Neutrophil (primary cell): Measurements from ENCODE around the gene KCNC3.
"Not testable (repeated sequence)": the region's sequence is repeated elsewhere in the genome, so short reads cannot be mapped to it uniquely, and the experiment has no call there.

Experiments used
- H3K27ac ChIP-seq: fragments of 200-600 bp; sonication (generic); 2 replicates; pipeline ENCODE4 v1.5.1; 2016; ENCODE audit warnings: mild to moderate bottlenecking, moderate library complexity
- H3K27me3 ChIP-seq: fragments of 200-600 bp; sonication (generic); 2 replicates; pipeline ENCODE4 v1.6.0; 2016; ENCODE audit warnings: mild to moderate bottlenecking
- H3K36me3 ChIP-seq: fragments of 200-600 bp; sonication (generic); 2 replicates; pipeline ENCODE4 v1.5.1; 2017
- H3K4me1 ChIP-seq, 2 experiments: fragments of 200-600 bp in 1 of 2; sonication (generic) in 1 of 2; 1 replicate in 1 of 2; 2 replicates in 1 of 2; pipeline versions ENCODE4 v1.5.1 to v1.6.1; 2013 to 2016; ENCODE audit warnings: low read depth in 1 of 2, low read length in 1 of 2, mild to moderate bottlenecking in 1 of 2, moderate library complexity in 1 of 2; ENCODE audit not compliant: control insufficient read depth in 1 of 2, insufficient read depth in 1 of 2
- H3K4me3 ChIP-seq, 2 experiments: fragments of 200-600 bp in 1 of 2; sonication (generic) in 1 of 2; 1 replicate in 1 of 2; 2 replicates in 1 of 2; pipeline ENCODE4 v1.5.1; 2013 to 2016; ENCODE audit warnings: low read depth in 1 of 2, low read length in 1 of 2, mild to moderate bottlenecking in 1 of 2, moderate library complexity in 1 of 2
- H3K9me3 ChIP-seq: fragments of 200-600 bp; sonication (generic); 2 replicates; pipeline ENCODE4 v1.5.1; 2016
- TF ChIP-seq, protein P1 (sequence below): fragments of 200-600 bp; sonication (generic); IDR thresholded peaks from 2 replicates; pipeline ENCODE4 v1.5.1; 2016; ENCODE audit warnings: antibody characterized with exemption

Gene KCNC3

GRCh38 chr19:50344661-50345318, 15.6 kb upstream of the KCNC3 start:
- TF ChIP-seq, protein P1, sequence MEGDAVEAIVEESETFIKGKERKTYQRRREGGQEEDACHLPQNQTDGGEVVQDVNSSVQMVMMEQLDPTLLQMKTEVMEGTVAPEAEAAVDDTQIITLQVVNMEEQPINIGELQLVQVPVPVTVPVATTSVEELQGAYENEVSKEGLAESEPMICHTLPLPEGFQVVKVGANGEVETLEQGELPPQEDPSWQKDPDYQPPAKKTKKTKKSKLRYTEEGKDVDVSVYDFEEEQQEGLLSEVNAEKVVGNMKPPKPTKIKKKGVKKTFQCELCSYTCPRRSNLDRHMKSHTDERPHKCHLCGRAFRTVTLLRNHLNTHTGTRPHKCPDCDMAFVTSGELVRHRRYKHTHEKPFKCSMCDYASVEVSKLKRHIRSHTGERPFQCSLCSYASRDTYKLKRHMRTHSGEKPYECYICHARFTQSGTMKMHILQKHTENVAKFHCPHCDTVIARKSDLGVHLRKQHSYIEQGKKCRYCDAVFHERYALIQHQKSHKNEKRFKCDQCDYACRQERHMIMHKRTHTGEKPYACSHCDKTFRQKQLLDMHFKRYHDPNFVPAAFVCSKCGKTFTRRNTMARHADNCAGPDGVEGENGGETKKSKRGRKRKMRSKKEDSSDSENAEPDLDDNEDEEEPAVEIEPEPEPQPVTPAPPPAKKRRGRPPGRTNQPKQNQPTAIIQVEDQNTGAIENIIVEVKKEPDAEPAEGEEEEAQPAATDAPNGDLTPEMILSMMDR, result no peak
- H3K27ac ChIP-seq, result no peak overlapping the region
- H3K4me3 ChIP-seq, result no peak overlapping the region

GRCh38 chr19:50341091-50341564, 12.0 kb upstream of the KCNC3 start:
- H3K27me3 ChIP-seq, result peaks cover 24% of the 10 kb centered on the region
- no peak overlapping the region for H3K4me3 ChIP-seq
- TF ChIP-seq, protein P1, result no peak
- no peaks in the 10 kb centered on the region for H3K36me3 ChIP-seq
- no peak overlapping the region for H3K27ac ChIP-seq
- H3K9me3 ChIP-seq, result no peaks in the 10 kb centered on the region
- H3K4me1 ChIP-seq, result no peaks in the 10 kb centered on the region

More at GRCh38 chr19:50344661-50345318, 15.6 kb upstream of the KCNC3 start:
- Histone ChIP-seq H3K9me3 (no peaks in the 10 kb centered on the region), H3K27me3 (no peaks in the 10 kb centered on the region), H3K36me3 (no peaks in the 10 kb centered on the region), H3K4me1 (no peaks in the 10 kb centered on the region)

- H3K4me3 ChIP-seq, result no peak overlapping the region
- TF ChIP-seq, protein P1, result no peak
- H3K27ac ChIP-seq, result no peak overlapping the region
- no peaks in the 10 kb centered on the region for H3K36me3 ChIP-seq
- H3K27me3 ChIP-seq, result peaks cover 29% of the 10 kb centered on the region
- no peaks in the 10 kb centered on the region for H3K4me1 ChIP-seq
- no peaks in the 10 kb centered on the region for H3K9me3 ChIP-seq
These were observed 11.2 kb upstream of the KCNC3 start for GRCh38 chr19:50340331-50340730.

DNA sequence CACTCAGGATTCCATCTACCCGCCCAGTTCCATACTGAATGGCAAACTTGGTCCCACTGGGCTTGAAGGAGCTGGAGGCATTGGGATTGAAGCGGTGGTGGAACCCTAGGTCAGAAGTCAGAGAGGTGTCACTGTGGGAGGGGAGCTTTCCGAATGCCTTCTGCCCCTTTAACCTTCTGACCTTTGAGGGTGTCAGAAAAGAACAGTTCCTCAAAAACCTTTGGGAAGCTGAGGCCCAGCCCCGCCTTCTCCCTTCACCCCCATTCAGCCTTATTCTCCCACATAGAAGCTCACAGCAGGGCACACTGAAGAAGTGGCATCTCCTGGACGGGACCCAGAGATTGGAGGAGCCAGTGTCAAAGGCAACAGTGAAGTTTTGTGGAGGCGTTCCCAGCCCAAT, 7.9 kb upstream of the KCNC3 start:
- not testable (repeated sequence) for H3K36me3 ChIP-seq

GRCh38 chr19:50334741-50335421, 5.7 kb upstream of the KCNC3 start:
- H3K36me3 ChIP-seq, result no peaks in the 10 kb centered on the region
- TF ChIP-seq, protein P1, result no peak
- H3K27ac ChIP-seq, result no peak overlapping the region
- no peaks in the 10 kb centered on the region for H3K9me3 ChIP-seq
- H3K27me3 ChIP-seq, result peaks cover 84% of the 10 kb centered on the region
- H3K4me3 ChIP-seq, result no peak overlapping the region
- peaks cover 9 to 12% of the 10 kb centered on the region in 2 experiments for H3K4me1 ChIP-seq

More for the DNA sequence above, 7.9 kb upstream of the KCNC3 start:
- not testable (repeated sequence) for H3K27ac ChIP-seq, H3K4me3 ChIP-seq, H3K9me3 ChIP-seq
- Histone ChIP-seq H3K4me1 (peaks cover 9 to 12% of the 10 kb centered on the region in 2 experiments), H3K27me3 (peaks cover 62% of the 10 kb centered on the region)
